Activated CD4-positive, CD25-positive, alpha-beta regulatory T cell treated with anti-CD3 and anti-CD28 coated beads, Interleukin-2, amount 50 U/mL, for 16 hours (primary cell): ENCODE data around the gene HBG1.

Source experiments
- DNase-seq: peaks from one replicate; pipeline ENCODE4 v3.0.0-alpha.2; 2020; ENCODE audit warnings: low read depth, low spot score

The HBG1 gene

DNA sequence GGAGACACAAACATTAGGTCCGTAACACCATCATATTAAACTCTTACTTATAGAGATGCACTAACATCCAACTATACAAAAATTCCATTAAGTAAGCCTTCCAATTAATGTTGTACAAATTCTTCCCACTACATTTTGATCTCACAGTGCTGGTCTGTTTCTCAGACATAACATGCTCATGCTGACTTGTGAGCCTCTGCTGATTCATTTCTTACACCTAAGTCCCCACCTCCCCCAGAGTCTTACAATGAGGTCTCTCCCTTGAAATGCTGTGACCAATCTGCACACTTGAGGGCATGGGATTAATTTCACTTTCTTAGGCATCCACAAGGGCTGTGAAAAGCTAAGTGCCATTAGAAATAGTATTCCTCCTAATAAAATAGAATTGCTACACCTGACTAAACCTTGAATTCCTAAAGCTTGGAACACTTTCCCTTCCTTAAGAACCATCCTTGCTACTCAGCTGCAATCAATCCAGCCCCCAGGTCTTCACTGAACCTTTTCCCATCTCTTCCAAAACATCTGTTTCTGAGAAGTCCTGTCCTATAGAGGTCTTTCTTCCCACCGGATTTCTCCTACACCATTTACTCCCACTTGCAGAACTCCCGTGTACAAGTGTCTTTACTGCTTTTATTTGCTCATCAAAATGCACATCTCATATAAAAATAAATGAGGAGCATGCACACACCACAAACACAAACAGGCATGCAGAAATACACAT, 2.0 kb downstream of the HBG1 start:
- DNase-seq, result no peak

DNA sequence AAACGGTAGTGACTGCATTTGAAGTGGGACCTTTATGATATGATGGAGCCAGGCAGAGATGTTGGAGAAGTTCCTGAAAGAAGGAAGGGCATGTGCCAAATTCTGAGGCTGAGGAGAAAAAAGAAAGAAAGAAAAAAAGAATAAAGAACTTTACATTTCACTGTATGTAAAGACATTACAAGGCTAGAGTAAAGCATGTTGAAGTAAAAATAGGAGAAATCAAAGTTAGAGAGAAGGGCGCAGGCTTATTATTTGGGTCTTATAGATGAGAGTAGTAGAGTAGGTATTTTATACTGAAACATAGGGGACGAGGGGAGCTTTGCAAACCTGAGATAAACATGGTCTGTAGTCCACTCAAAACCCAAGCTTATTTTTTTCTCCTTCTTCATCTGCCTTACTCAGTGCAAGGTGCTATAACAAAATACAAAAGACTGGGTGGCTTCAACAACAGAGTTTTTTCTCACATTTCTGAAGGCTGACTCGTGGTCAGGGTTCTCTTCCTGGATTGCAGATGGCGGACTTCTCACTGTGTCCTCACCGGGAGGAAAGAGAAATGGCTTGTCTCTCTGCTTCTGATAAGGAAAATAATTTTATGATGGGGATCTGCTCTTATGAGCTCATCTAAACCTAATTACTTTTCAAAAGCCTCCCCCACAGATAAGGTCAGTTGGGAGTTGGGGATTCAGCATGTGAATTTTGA, 2.7 kb downstream of the HBG1 start:
- DNase-seq, result no peak

DNA sequence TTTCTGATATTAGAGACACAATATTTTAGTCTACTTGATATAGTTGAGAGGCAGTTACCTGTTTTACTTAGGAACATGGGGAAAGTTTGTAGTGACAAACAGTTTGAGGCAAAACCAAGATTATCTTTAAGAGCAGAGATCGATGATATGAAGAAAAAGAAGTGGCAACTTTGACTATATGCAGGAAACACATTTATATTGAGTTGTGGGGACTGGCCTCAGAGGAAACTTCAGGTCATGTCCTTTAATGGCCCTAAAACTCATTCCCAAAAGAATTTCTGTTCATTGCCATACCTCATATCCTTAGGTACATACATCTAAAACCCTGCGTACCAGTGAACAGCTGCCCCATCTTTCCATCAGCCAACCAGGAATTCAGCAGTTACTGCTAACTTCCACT, 4.5 kb downstream of the HBG1 start:
- no peak for DNase-seq

DNA sequence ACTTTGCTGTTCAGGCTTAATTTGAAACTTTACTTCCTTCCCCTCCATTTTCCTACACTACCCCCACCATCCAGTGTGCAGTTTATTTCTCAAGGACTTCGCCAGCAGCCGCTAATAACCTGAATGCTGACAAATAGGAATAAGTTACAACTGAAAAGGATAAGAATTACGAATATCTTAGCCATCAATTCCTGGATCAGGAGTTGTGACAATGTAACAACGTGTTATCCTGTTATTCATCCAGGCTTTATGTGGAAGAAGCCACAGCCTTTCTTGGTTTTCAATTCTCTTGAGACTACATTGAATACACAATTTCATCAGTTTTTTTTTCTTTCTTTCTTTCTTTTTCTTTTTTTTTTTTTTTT, 5.9 kb downstream of the HBG1 start:
- no peak for DNase-seq

DNA sequence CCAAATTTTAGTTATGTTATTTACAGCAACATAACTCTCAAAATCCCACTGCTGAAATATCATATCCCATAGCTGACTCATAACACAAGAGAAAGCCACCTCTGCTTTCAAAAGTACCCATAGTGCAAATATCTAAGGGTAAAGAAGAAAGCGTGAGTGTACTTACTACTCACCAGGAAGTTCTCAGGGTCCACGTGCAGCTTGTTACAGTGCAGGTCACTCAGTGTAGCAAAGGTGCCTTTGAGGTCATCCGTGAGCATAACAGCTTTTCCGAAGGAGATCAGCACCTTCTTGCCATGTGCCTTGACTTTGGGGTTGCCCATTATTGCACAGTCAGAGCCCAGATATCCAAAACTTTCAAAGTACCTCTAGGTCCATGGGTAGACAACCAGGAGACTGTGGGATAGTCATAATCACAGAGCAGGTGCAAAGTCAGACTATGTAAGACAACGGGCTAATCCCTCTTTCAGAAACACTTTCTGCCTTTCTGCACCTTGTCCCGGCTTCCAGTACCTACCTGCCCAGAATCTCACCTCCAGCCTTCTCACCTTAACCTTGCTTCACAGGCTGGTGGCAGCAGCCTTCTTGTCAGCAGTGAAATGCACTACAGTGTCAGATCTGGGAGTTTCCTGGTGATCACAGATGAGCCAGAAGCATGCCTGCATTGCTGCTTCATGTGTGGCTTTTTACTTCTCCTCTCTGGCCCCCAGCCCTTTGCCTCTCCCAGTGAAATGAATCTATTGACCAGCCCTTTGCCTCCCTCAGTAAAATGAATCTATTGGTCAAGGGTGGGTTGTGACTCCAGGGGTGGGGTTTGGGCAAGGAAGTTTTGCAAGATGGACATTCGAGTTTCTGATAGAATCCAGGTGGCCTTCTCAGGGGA, 6.5 kb downstream of the HBG1 start:
- no peak for DNase-seq

DNA sequence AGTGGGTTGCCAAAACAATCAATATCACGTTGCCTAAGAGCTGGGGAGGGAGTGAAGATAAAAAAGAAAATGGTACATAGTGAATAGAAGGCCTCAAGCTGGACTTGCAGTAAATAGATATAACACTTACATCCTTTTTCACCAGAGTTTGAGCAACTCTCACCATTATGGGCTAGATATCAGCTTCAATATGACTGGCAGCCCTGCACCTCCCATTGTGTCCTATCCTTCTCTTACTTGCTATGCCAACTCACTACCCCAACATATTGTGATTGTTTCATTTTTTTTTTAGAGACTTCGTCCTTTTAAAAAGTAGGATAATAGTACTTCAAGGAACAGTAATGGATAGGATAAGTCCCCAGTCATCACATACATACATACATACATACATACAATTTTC, 7.4 kb downstream of the HBG1 start:
- no peak for DNase-seq

DNA sequence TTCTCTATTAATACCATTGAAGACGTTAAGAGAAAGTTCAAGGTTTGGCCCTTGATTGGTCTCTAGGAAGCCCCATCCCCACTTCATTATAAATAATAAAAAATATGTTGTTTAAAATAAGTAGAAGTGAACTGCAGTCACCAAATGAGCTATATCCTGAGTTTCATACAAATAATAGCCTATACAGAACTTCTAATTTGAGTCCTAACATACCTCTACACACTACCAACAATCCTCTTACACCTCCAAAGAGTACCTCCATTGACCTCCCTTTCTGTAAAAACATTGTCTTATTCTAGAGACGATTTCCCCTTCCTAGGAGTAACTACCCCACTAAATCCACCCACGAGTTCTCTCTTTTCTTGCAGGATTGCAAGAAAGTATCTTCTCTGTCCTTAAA, 8.2 kb downstream of the HBG1 start:
- no peak for DNase-seq

DNA sequence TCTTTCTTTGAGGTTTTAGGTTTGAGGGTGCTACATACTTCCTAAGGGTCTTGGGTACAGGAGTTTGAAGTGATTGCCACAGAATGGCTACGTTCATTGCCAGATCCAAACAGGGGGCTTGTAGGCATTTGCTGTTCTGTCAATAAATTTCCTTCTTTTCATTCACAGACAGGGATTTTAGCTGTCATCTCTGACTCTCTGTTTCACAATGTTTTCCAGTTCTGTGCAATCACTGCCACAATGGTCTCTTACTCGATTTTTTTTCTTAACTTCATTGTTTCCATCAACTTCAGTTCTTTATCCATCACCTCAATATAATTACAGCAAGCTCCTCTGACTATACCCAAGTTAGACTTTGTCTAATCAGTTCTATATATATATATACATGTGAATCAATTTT, 9.2 kb downstream of the HBG1 start:
- DNase-seq, result no peak

DNA sequence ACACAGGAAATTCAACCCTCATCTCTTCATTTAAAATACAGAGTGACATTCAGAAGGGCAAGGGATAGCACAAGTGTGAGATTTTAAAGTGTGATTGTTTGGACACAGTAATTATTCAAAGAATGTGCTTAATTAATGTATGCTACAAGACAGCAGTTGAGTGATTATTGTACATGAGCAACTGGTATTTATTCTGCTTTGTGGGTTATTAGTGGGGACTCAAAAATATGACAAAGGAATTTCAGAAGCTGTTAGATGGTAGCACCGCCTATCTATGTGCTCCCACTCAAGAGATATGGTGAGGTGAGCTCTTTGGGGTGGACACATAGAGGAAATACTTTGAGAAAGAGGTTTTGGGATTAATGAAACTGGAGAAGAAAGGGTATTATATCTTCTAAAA, 9.6 kb downstream of the HBG1 start:
- no peak for DNase-seq

DNA sequence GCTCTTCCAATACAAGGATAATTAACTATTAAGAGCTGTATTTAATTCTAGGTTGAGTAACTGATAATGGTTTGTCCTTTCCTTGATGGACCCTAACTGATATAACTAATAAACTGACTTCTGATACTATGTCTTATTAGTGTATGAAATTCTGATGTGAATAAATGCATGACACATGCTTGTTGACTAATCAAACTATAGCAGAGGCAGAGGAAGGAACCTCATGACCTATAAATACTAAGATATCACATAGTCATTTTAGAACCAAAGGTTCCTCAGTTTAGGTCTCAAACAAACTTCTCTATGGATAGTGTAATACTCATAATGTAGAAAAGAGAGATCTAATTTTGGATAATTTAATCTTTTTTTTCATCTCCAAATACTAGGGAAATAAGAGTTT, 10.6 kb downstream of the HBG1 start:
- DNase-seq, result no peak

DNA sequence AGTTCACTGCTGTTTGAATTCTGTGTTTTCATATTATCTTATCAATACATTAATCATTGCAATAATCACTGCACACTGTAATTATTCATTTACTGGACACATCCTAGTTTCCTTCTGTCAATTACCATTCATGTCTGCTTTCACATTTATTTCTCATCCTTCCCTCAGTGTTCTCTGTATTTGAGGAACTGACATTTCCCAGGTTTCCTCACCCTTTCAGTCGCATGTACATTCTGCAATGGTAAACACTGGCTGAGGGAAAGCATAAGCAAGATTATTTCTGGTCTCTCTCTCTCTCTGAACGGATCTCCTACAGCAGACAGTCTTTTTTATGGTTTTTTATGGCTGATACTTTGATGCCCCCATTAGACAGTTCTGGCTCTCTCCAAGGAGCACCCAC, 11.2 kb downstream of the HBG1 start:
- no peak for DNase-seq

DNA sequence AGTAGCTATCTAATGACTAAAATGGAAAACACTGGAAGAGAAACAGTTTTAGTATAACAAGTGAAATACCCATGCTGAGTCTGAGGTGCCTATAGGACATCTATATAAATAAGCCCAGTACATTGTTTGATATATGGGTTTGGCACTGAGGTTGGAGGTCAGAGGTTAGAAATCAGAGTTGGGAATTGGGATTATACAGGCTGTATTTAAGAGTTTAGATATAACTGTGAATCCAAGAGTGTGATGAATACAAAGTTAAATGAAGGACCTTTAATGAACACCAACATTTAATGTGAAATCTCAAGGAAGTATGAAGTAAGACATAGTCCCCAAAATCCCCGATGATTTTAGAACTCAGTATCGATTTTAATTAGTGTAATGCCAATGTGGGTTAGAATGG, 12.2 kb downstream of the HBG1 start:
- DNase-seq, result no peak

DNA sequence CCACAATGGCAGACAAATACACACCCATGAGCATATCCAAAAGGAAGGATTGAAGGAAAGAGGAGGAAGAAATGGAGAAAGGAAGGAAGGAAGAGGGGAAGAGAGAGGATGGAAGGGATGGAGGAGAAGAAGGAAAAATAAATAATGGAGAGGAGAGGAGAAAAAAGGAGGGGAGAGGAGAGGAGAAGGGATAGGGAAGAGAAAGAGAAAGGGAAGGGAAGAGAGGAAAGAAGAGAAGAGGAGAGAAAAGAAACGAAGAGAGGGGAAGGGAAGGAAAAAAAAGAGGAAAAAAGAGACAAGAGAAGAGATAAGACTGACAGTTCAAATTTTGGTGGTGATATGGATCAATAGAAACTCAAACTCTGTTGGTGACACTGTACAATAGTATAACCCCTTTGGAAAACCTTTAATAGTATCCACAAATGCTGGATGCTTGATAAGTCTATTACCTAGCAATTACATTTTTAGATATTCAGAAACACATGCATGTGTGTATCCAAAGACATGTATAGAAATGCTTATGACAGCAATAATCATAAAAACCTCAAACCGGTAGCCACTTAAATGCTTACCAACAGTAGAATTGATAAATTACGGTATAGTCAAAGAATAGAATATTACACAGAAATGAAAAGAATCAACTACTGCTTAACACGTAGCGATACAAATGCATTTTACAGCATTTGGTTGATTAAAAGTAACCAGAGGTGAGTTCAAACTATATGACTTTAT, 14.1 kb downstream of the HBG1 start:
- DNase-seq, result no peak

DNA sequence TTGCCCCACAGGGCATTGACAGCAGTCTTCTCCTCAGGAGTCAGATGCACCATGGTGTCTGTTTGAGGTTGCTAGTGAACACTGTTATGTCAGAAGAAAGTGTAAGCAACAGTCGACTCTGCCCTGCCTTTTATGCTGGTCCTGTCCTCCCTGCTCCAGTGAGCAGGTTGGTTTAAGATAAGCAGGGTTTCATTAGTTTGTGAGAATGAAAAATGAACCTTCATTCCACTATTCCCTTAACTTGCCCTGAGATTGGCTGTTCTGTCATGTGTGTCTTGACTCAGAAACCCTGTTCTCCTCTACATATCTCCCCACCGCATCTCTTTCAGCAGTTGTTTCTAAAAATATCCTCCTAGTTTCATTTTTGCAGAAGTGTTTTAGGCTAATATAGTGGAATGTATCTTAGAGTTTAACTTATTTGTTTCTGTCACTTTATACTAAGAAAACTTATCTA, 15.2 kb downstream of the HBG1 start, which contains the start of gene HBD:
Gene HBD (minus strand): TSS at position 103 of the 454 bp plus-strand sequence. CDS start 50 bp downstream, at position 53.
- DNase-seq, result no peak

DNA sequence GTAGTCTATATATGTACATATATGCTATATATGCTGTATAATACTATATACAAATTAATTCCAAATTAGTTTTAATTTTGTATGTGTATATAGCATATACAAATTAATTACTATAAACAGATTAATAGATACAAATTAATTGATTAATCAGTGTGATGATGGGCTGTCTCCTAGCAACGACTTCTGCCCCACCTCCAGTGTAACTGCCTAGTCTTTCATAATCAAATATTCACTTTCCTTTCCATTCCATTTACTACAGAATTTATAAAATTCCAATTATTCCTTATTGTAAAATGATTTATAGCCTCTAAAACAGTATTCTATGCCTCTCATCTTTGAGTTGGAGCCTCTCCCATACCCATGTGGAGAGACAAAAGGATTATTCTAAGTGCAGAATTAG, 16.4 kb downstream of the HBG1 start:
- no peak for DNase-seq

DNA sequence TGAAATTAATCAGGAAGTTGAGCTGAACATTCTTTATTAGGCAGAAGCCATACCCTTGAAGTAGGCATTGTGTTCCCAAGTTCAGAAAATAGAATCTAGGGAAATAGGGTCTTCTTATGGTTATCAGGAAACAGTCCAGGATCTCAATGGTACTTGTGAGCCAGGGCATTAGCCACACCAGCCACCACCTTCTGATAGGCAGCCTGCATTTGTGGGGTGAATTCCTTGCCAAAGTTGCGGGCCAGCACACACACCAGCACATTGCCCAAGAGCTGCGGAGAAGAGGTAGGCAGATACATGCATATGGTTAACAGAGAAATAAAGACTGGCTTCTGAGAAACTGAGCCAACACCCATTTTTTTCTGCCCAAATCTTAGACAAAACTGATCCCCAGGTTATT, 16.8 kb downstream of the HBG1 start:
- DNase-seq, result no peak

DNA sequence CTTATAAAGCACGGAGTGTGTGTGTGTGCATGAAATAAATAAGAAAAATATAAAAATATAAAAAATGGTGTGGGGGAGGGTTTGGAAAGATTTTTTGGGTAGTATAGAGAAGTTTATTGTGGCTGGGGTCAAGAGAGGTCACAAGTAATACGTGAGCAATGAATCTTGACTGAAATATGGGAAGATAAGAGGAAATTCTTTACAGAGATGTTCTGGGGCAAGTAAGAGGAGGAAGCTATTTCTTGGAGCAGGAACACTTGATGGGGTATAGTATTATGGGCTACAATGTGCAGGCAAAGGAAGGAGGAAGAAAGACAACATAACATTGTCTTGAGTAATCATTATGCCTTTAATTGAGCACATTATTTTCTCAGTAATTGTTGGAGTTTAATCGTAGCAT, 17.5 kb downstream of the HBG1 start:
- no peak for DNase-seq

DNA sequence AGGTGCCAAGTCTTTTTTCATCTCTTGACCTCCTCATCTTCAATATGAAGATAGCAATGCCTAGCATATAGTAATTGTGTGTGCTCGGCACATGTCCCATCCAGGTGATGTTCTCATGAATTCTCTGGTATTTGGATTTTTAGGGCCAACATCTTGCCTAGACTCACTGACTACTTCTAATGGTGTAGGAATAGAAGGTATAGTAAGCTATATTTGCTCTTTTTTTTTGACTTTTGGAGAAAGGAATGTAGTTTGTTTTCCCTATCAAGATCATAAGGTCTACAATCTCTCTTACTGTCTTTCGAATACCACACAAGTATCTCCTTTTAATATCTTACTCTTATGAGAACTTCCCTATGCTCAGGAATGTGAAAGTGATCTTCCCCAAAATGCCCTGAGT, 18.5 kb downstream of the HBG1 start:
- DNase-seq, result no peak

DNA sequence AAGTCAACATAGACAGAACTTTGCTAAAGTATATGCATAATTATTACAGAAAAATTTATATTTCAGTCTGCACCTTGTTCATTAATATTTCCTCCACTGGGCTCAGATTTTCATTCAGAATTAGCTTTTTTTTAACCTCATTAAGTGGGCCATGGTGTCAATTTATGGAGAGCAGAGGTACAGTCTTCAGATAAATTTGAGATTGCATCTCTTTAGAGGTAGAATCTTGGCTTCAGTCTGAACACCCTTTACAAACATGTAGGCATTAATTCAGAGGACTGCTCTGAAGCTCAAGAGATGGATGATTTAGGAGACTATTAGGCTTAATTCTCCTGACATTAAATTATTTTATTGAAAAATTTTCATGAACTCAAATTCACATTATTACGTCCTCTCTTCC, 19.4 kb downstream of the HBG1 start:
- DNase-seq, result no peak

DNA sequence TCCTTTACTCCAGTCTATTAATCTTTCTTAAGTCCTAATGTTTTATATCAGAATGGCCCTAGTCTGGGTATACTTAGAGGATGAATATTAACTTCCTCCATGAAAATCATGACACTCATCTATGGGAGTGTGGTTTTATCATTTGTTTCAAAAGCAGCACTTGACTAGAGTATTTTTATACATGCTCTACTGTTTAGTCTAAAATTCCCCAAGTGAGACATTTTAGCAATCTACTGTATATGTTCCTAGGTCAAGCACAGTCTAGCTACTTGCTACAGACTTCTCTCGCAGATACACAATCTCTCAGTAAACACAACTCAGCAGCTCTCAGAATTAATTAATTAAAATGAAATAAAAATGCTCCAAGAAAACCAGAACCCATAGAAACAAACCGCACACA, 19.9 kb downstream of the HBG1 start:
- no peak for DNase-seq

DNA sequence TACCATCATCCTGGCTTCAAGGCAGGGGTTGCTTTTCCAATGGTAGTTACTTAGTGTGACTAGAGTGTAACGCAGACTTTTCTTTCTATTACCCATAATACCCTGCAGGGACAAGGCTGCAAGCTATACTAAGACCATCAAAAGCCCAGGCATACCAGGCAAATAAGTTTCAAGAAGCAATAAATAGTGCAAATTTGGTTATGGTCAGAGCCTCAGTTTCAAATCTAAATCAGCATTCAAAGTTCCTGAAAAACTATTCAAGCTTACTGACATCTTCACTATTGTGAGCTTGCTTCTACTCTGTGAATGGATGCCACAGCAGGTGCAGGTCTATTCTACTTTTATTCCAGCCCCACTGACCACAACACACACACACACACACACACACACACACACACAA, 20.3 kb downstream of the HBG1 start:
- DNase-seq, result no peak

DNA sequence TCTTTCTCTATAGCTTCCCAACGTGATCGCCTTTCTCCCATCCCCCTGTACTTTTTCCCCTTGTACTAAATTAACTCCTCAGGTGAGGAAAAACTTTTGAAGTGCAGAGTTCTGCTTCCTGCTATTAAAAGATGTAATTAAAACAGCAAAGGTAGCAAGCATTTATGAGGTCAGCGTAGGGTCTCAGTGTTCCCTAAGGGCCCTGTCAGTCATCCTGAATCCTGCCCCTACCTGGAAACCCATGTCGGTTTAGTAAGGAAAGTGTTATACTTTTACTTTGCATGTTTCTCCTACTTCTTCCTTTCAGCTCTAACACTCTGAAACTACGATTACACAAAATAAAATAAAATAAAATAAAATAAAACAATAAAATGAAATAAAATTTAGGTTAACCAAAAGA, 21.5 kb downstream of the HBG1 start:
- DNase-seq, result no peak
